PC-3 (cell line): Measurements from ENCODE around the gene SMG9.

ENCODE experiments used
- EZH2 ChIP-seq: fragments of 300-600 bp; sonication (generic); IDR thresholded peaks from one replicate; pipeline ENCODE4 v1.6.1; 2017; ENCODE audit warnings: antibody characterized with exemption, mild to moderate bottlenecking, low read length; ENCODE audit not compliant: unreplicated experiment
- EZH2phosphoT487 ChIP-seq: fragments of 300-600 bp; sonication (generic); IDR thresholded peaks from 2 replicates; pipeline ENCODE4 v1.6.1; 2018; ENCODE audit warnings: mild to moderate bottlenecking, antibody characterized with exemption, low read length, borderline replicate concordance
- TF ChIP-seq, protein P1 (sequence below): fragments of 300-600 bp; sonication (generic); conservative IDR thresholded peaks from 2 replicates; pipeline ENCODE4 v1.5.1; 2017; ENCODE audit warnings: antibody characterized with exemption, low read depth, mild to moderate bottlenecking, low read length

- TF ChIP-seq, protein P1, sequence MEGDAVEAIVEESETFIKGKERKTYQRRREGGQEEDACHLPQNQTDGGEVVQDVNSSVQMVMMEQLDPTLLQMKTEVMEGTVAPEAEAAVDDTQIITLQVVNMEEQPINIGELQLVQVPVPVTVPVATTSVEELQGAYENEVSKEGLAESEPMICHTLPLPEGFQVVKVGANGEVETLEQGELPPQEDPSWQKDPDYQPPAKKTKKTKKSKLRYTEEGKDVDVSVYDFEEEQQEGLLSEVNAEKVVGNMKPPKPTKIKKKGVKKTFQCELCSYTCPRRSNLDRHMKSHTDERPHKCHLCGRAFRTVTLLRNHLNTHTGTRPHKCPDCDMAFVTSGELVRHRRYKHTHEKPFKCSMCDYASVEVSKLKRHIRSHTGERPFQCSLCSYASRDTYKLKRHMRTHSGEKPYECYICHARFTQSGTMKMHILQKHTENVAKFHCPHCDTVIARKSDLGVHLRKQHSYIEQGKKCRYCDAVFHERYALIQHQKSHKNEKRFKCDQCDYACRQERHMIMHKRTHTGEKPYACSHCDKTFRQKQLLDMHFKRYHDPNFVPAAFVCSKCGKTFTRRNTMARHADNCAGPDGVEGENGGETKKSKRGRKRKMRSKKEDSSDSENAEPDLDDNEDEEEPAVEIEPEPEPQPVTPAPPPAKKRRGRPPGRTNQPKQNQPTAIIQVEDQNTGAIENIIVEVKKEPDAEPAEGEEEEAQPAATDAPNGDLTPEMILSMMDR: no peak
- TF ChIP-seq EZH2phosphoT487: no peak
- TF ChIP-seq EZH2: no peak
Measured at GRCh38 chr19:43781630-43782310, 27.0 kb upstream of the SMG9 start.
